ENCODE results near the gene MX2. TPM values are rescaled to one million over a fixed set of nuclear protein-coding genes. Genes with fewer than 3 reads are reported as not detected.

The MX2 gene
- total RNA-seq, 1 donor from 2014 or later = 5.4 TPM

DNA sequence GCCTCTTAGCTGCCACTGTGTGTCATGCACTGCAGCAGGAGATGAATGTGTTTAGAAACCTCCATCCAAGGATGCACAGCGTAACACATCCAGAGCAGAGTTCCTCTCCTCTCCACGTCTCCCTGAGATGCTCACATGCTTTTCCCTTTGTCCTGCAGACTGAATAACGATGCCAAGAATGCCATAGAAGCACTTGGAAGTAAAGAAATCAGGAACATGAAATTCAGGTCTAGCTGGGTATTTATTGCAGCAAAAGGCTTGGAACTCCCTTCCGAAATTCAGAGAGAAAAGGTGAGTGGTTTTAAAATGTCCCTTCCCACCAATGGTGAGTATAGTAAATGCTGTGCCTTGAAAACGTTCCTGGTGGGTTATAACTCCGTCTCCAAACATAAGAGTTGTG, 13.4 kb upstream of the MX2 start:
- H3K27ac Mint-ChIP-seq (ENCODE audit: unreplicated experiment) = no peak overlapping the region
- peaks cover 6% of the 10 kb centered on the region for H3K4me1 Mint-ChIP-seq (ENCODE audit: unreplicated experiment)
- no peak for DNase-seq (ENCODE audit: low spot score)
- H3K4me3 Mint-ChIP-seq (ENCODE audit: unreplicated experiment) = no peak overlapping the region
- TF ChIP-seq, protein P1, sequence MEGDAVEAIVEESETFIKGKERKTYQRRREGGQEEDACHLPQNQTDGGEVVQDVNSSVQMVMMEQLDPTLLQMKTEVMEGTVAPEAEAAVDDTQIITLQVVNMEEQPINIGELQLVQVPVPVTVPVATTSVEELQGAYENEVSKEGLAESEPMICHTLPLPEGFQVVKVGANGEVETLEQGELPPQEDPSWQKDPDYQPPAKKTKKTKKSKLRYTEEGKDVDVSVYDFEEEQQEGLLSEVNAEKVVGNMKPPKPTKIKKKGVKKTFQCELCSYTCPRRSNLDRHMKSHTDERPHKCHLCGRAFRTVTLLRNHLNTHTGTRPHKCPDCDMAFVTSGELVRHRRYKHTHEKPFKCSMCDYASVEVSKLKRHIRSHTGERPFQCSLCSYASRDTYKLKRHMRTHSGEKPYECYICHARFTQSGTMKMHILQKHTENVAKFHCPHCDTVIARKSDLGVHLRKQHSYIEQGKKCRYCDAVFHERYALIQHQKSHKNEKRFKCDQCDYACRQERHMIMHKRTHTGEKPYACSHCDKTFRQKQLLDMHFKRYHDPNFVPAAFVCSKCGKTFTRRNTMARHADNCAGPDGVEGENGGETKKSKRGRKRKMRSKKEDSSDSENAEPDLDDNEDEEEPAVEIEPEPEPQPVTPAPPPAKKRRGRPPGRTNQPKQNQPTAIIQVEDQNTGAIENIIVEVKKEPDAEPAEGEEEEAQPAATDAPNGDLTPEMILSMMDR (IDR thresholded peaks at IDR 0.05; ENCODE audit: unreplicated experiment) = no peak
- H3K36me3 Mint-ChIP-seq (ENCODE audit: low read depth, unreplicated experiment) = no peaks in the 10 kb centered on the region
- H3K9me3 Mint-ChIP-seq (ENCODE audit: unreplicated experiment) = no peaks in the 10 kb centered on the region
- peaks cover 2% of the 10 kb centered on the region for H3K27me3 Mint-ChIP-seq (ENCODE audit: unreplicated experiment)

DNA sequence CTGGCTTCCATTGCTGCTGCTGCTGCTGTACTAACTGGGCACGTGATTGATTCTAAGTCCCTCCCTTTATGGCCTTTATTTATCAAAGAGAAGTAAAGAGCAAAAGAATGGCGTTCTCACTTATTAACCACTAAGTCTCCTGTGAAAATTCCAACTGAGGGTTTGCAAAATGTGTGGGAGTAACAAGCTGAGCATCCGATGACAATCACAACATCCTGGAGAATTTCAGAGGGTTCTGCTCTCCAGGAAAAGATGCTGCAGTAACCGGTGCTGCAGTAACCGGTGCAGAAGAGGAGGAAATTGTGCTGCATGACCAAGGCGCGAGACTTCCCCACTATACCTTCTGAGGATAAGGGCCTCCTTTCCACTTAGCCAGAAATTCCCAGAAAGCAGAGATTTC, 12.7 kb upstream of the MX2 start:
- Mint-ChIP-seq H3K9me3 (ENCODE audit: unreplicated experiment) (no peaks in the 10 kb centered on the region), H3K36me3 (ENCODE audit: low read depth, unreplicated experiment) (no peaks in the 10 kb centered on the region), H3K27me3 (ENCODE audit: unreplicated experiment) (peaks cover 2% of the 10 kb centered on the region), H3K27ac (ENCODE audit: unreplicated experiment) (no peak overlapping the region), H3K4me3 (ENCODE audit: unreplicated experiment) (no peak overlapping the region), H3K4me1 (ENCODE audit: unreplicated experiment) (peaks cover 6% of the 10 kb centered on the region)
- TF ChIP-seq, protein P1 (IDR thresholded peaks at IDR 0.05; ENCODE audit: unreplicated experiment) = no peak
- DNase-seq (ENCODE audit: low spot score) = no peak

DNA sequence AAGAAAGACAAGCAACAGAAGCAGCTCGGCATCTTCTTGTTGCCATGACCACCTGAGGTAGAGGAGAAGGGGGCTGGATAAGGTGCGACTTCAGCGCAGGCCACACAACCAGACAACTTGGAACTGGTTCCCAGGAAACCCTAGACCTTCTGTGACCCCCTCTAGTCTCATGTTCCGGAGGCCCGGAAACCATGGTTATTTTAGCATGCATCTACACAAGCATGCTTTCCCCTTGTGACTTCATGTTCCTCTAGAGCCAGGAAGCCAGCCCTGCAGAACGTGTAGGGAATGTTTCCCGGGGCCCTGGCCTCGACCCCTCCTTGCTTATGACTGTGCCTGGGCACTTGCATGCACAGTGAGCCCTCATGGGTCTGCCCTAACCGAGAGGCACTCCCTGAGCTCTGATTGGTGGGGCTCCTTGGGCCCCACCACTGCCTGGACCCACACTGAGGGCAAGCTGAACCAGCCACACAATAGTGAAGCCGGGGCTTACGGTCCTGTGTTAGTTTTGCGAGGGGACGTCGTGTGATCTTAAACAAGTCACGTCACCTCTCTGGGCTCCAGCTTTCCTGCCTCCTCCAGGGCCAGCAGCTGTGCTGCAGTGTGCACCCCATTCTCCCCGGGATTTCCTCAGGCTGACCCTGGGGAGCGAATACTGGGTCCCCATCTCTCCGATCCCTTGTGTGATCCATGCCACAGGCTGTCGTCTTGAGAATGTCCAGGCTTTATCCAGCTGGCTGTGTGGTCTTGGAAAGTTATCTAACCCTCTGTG, 12.0 kb upstream of the MX2 start:
- no peak overlapping the region for H3K4me3 Mint-ChIP-seq (ENCODE audit: unreplicated experiment)
- DNase-seq (ENCODE audit: low spot score) = no peak
- TF ChIP-seq, protein P1 (IDR thresholded peaks at IDR 0.05; ENCODE audit: unreplicated experiment) = no peak

DNA sequence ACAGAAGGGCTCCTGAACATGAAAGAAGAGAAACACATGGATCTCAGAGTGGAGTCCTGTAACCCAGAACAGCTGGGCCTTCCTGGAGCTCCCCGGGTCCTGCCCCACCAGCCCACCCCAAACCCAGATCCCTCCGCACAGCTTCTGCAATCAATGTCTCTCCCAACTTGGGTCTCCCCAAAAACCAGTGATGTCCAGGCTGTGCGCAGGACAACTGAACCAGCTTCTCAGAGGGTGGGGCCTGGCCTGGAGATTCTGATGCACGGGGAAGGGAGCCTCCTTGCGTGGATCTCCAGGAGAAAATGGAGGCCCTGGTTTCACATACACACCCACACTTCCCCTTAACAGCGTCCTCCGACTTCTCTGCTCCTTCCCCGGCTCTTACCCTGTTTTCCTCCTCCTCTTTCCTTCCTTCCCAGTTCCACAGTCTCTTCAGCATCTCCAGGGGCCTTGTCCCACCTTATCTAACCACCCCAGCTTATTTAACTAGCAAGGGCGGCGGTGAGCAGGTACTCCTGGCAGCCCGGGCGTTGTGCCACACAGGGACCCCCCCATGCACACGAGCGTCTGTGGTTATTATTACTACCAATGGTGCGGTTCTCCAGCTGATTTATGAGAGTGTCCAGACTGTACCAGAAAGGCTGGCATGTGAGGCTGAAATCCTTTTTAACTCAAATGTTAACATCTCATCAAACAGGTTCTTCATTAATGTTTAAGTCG, 11.2 kb upstream of the MX2 start:
- Mint-ChIP-seq H3K27me3 (ENCODE audit: unreplicated experiment) (peaks cover 2% of the 10 kb centered on the region), H3K27ac (ENCODE audit: unreplicated experiment) (no peak overlapping the region), H3K36me3 (ENCODE audit: low read depth, unreplicated experiment) (no peaks in the 10 kb centered on the region), H3K4me3 (ENCODE audit: unreplicated experiment) (no peak overlapping the region), H3K9me3 (ENCODE audit: unreplicated experiment) (no peaks in the 10 kb centered on the region), H3K4me1 (ENCODE audit: unreplicated experiment) (peaks cover 6% of the 10 kb centered on the region)
- no peak for DNase-seq (ENCODE audit: low spot score)
- TF ChIP-seq, protein P1 (IDR thresholded peaks at IDR 0.05; ENCODE audit: unreplicated experiment) = no peak

More for the DNA sequence above, 12.0 kb upstream of the MX2 start:
- no peaks in the 10 kb centered on the region for H3K36me3 Mint-ChIP-seq (ENCODE audit: low read depth, unreplicated experiment)
- no peaks in the 10 kb centered on the region for H3K9me3 Mint-ChIP-seq (ENCODE audit: unreplicated experiment)
- no peak overlapping the region for H3K27ac Mint-ChIP-seq (ENCODE audit: unreplicated experiment)
- H3K27me3 Mint-ChIP-seq (ENCODE audit: unreplicated experiment) = peaks cover 2% of the 10 kb centered on the region
- peaks cover 6% of the 10 kb centered on the region for H3K4me1 Mint-ChIP-seq (ENCODE audit: unreplicated experiment)

DNA sequence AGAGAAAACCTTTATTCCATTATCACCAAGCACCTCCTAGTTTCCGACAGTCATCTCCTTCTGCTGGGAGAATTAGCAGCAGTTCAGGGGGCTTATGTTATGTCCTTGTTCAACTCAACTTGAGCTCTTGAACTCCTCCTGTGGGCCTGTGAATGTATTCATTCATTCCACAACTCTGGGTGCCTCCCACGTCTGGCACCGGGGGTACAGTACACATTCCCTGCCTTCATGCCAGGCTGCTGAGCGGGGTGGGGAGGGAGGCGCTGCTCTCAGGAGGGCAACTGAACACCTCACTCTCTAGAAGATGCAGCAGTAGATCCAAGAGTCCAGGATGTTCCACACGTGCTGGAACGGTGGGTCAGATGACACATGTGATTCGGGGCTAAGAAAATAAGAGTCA, 4.3 kb upstream of the MX2 start:
- TF ChIP-seq, protein P1 (IDR thresholded peaks at IDR 0.05; ENCODE audit: unreplicated experiment) = no peak
- peaks cover 5% of the 10 kb centered on the region for H3K27me3 Mint-ChIP-seq (ENCODE audit: unreplicated experiment)
- no peaks in the 10 kb centered on the region for H3K36me3 Mint-ChIP-seq (ENCODE audit: low read depth, unreplicated experiment)

More for the DNA sequence above, 4.3 kb upstream of the MX2 start:
- H3K27ac Mint-ChIP-seq (ENCODE audit: unreplicated experiment) = no peak overlapping the region
- H3K4me1 Mint-ChIP-seq (ENCODE audit: unreplicated experiment) = no peaks in the 10 kb centered on the region
- no peak for DNase-seq (ENCODE audit: low spot score)
- no peak overlapping the region for H3K4me3 Mint-ChIP-seq (ENCODE audit: unreplicated experiment)
- H3K9me3 Mint-ChIP-seq (ENCODE audit: unreplicated experiment) = no peaks in the 10 kb centered on the region

All from endothelial cell (in vitro differentiated cells).